DOHH2 (cell line): ENCODE data around the gene MYDGF.

Experiments used
- EZH2phosphoT487 ChIP-seq: fragments of 200-600 bp; sonication (generic); IDR thresholded peaks from 2 replicates; pipeline ENCODE4 v1.6.1; 2017; ENCODE audit warnings: borderline replicate concordance, mild to moderate bottlenecking, antibody characterized with exemption, low read length, moderate library complexity, mixed read lengths
- TF ChIP-seq, protein P1 (sequence below): fragments of 200-600 bp; sonication (generic); IDR thresholded peaks from one replicate; pipeline ENCODE4 v1.5.1; 2014; ENCODE audit warnings: antibody characterized with exemption, mild to moderate bottlenecking, low read depth, low read length; ENCODE audit not compliant: poor library complexity, severe bottlenecking

DNA sequence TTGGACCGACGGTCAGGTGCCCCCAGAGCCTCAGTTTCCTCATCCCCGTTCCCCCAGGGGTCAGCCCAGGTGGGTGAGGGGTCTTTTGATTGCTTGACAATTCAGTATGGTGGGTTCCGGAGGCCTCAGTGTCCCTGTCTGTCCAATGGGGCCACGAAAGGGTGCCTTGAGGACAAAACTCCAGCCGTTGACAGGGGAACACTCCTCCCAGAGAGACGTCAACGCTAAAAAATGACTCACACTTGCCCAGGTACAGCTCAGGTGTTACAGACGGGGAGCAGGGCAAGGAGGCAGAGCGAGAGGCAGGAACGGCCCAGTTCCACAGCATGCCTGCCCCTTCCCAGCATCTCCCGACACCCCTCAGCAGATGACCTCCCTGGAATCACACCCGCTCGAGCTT, 29.0 kb downstream of the MYDGF start:
- TF ChIP-seq, protein P1, sequence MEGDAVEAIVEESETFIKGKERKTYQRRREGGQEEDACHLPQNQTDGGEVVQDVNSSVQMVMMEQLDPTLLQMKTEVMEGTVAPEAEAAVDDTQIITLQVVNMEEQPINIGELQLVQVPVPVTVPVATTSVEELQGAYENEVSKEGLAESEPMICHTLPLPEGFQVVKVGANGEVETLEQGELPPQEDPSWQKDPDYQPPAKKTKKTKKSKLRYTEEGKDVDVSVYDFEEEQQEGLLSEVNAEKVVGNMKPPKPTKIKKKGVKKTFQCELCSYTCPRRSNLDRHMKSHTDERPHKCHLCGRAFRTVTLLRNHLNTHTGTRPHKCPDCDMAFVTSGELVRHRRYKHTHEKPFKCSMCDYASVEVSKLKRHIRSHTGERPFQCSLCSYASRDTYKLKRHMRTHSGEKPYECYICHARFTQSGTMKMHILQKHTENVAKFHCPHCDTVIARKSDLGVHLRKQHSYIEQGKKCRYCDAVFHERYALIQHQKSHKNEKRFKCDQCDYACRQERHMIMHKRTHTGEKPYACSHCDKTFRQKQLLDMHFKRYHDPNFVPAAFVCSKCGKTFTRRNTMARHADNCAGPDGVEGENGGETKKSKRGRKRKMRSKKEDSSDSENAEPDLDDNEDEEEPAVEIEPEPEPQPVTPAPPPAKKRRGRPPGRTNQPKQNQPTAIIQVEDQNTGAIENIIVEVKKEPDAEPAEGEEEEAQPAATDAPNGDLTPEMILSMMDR = no peak
- TF ChIP-seq EZH2phosphoT487 = no peak
